ENCODE results near the gene LPP.

- no peak for TF ChIP-seq POLR2AphosphoS5 (IDR thresholded peaks at IDR 0.05; ENCODE audit: low read depth, low read length)
- no peak for TF ChIP-seq TAF1 (IDR thresholded peaks at IDR 0.05; ENCODE audit: borderline replicate concordance, insufficient read depth, low read length)
- no peak for TF ChIP-seq REST (IDR thresholded peaks at IDR 0.05; ENCODE audit: insufficient read depth in 1 of 2, low read depth in 2 of 2, low read length in 2 of 2)
- no peak for TF ChIP-seq SIN3A (IDR thresholded peaks at IDR 0.05; ENCODE audit: borderline replicate concordance, insufficient read depth, low read length)
Observed at GRCh38 chr3:188239577-188239976, 85.6 kb downstream of the LPP start.
